Lower leg skin (tissue), 4 donors: ENCODE results near the gene CLC. TPM values are rescaled to one million over a fixed set of nuclear protein-coding genes. Genes with fewer than 3 reads are reported as not detected.

ENCODE experiments used
- DNase-seq, 2 donors: peaks; one replicate each; pipeline ENCODE4 v3.0.0-alpha.2; 2019; ENCODE audit warnings: low spot score in 2 of 2
- H3K4me3 ChIP-seq: fragments of 200-600 bp; sonication (generic); 2 replicates; pipeline ENCODE4 v1.5.1; 2017; ENCODE audit warnings: mild to moderate bottlenecking, low read depth; ENCODE audit not compliant: poor library complexity, severe bottlenecking
- CTCF ChIP-seq, 3 donors: fragments of 450-650 bp; IDR thresholded peaks; one replicate each; pipeline ENCODE4 v1.5.1; 2016; ENCODE audit warnings: antibody characterized with exemption in 3 of 3, mild to moderate bottlenecking in 3 of 3, moderate library complexity in 2 of 3
- POLR2A ChIP-seq, 2 donors: fragments of 450-650 bp; IDR thresholded peaks; one replicate each; pipeline ENCODE4 v1.6.1; 2016 to 2017; ENCODE audit warnings: antibody characterized with exemption in 2 of 2, mild to moderate bottlenecking in 1 of 2, moderate library complexity in 1 of 2
- WGBS, 2 donors: methylation state at CpG; one replicate each; pipeline ENCODE4 v1.1.5; 2018; 5-methylcytosine and 5-hydroxymethylcytosine counted together
- intact Hi-C: fragments of 100-400 bp; cut with DNase I; formaldehyde crosslinking; loops from one replicate; pipeline ENCODE4 v1.15.0; 2023; ENCODE audit warnings: low total_unique reads
- total RNA-seq, 4 donors: library from RNA; depleted of rRNA; stranded (reverse); fragments of >200 nt; gene quantifications; one replicate each; pipeline ENCODE4 v1.1.0, GENCODE V29; 2016

The CLC gene
- not detected for total RNA-seq

GRCh38 chr19:39737891-39738290 is at the start of gene CLC:
CLC (minus strand) TSS chr19:39738029; CDS start chr19:39737952, 77 bp downstream.
- 31 to 42% methylated on average over 3 of the region's 3 CpGs for WGBS, 2 donors
- H3K4me3 ChIP-seq, result no peak within 1 kb of the TSS
- TF ChIP-seq CTCF (IDR thresholded peaks at IDR 0.05) (no peak), POLR2A (IDR thresholded peaks at IDR 0.05) (no peak)
- no peak for DNase-seq
- intact Hi-C loops, result no loop called here

GRCh38 chr19:39780894-39781293 is 43.1 kb upstream of the CLC start:
- H3K4me3 ChIP-seq, result no peak overlapping the region
- intact Hi-C loops, result no loop called here
- DNase-seq, result no peak
- TF ChIP-seq POLR2A (IDR thresholded peaks at IDR 0.05), result no peak
- no peak for TF ChIP-seq CTCF (IDR thresholded peaks at IDR 0.05)
- 80 to 93% methylated on average over 3 of the region's 3 CpGs for WGBS, 2 donors

DNA sequence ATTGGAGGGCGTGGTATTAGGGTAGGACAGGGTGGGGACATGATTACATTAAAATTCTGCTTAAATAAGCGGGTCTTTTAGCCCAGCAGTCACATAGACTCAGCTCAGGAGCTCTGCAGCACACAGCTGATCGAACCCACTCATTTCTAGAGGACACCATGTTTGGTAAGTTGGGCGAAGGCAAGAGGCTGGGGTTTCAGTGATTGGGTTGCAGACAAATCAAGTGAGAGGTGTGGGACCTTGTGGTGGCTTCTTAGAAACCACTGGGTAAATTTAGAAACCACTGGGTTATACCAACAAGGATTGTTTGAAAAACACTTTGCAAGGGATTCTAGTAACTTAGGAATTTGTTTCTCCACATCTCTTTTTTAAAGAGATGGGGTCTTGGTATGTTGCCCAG is 40.9 kb upstream of the CLC start, which contains the start of gene LEUTX:
Gene LEUTX (plus strand): TSS at position 92 of the 400 bp plus-strand sequence. CDS start 67 bp downstream, at position 159.
- WGBS, 2 donors, result 60 to 75% methylated on average over 4 of the region's 4 CpGs
- no peak for TF ChIP-seq CTCF (IDR thresholded peaks at IDR 0.05)
- no peak for TF ChIP-seq POLR2A (IDR thresholded peaks at IDR 0.05)
- intact Hi-C loops, result no loop called here

DNA sequence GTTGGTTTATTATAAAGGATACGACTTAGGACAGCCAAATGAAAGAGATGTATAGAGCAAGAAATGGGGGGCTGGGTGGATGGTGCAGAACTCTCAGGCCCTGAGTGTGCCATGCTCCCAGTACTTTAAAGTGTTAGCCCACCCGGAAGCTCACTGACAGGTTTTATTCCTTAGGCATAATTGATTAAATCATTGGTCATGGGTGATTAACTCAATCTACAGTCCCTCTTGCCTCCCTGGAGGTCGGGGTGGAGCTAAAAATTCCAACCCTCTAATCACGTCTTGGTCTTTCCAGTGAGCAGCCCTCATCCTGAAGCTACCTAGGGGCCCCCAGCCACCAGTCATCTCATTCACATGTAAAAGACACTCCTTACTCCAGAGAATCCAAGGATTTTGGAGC is 31.0 kb upstream of the CLC start:
- TF ChIP-seq POLR2A (IDR thresholded peaks at IDR 0.05) (no peak), CTCF (IDR thresholded peaks at IDR 0.05) (no peak)
- H3K4me3 ChIP-seq, result no peak overlapping the region
- DNase-seq, result no peak
- intact Hi-C loops, result no loop called here
- 49 to 60% methylated on average over 4 of the region's 4 CpGs for WGBS, 2 donors

More for the DNA sequence above, 40.9 kb upstream of the CLC start, which contains the start of gene LEUTX:
- DNase-seq, result no peak
- H3K4me3 ChIP-seq, result no peak within 1 kb of the TSS

DNA sequence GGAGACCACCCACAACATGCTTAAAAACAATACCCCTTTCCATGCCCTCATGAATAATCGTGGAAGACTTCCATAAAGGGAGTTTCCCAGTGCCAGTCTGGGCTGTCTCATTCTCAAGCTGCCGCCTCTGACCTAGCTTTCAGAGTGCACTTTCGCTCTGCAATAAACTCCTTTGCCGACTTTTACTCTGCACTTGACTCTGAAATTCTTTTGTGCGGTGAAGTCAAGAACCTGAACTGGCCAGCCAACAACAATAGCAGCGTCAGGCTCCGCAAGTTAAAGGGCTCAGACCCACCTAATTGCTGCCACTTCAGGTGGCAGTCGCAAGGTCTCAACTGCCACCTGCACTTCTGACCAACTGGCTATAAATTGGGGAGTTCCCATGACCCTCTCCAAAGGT is 30.5 kb upstream of the CLC start:
- whole genome bisulfite sequencing, 2 donors, result 74 to 76% methylated on average over 8 of the region's 8 CpGs
- intact Hi-C loops, result no loop called here
- H3K4me3 ChIP-seq, result no peak overlapping the region
- TF ChIP-seq POLR2A (IDR thresholded peaks at IDR 0.05) (no peak), CTCF (IDR thresholded peaks at IDR 0.05) (no peak)
- DNase-seq, result no peak
